ENCODE data around the gene DMPK. TPM values are rescaled to one million over a fixed set of nuclear protein-coding genes. Genes with fewer than 3 reads are reported as not detected.

DMPK gene
- total and polyA plus RNA-seq, 9 of the 15 experiments (the other 6 are each of a cell fraction or from before 2014, with no cell fraction given): 0.24 to 31.3 (median 7.3) TPM

GRCh38 chr19:45767410-45767880 is 14.8 kb downstream of the DMPK start:
- no TSS peak for BruUV-seq (replicated peaks)
- 5% methylated on average over 19 of the region's 31 CpGs for WGBS (ENCODE audit: insufficient coverage, low coverage, missing lambda C conversion rate)
- ATAC-seq (peak; percentile 12), DNase-seq (ENCODE audit: extremely low read depth in 1 of 4, low spot score in 3 of 4) (peak; percentile 64 to 89 (median 71)), FAIRE-seq (peak; percentile 40)
- Histone ChIP-seq H3K9me3 (replicated peaks; ENCODE audit: control insufficient read depth, insufficient read depth, low read depth, low read length) (no peaks in the 10 kb centered on the region), H3K36me3 (ENCODE audit: control insufficient read depth, insufficient read depth, low read length) (peaks cover 4% of the 10 kb centered on the region; the same call in 1 of the 3 replicates), H3K79me2 (ENCODE audit: control insufficient read depth, insufficient read depth, low read length) (peaks cover 17% of the 10 kb centered on the region; the same call in 2 of the 3 replicates), H3K4me2 (ENCODE audit: insufficient read depth, low read length) (peak overlapping the region; percentile 88), H2AFZ (ENCODE audit: low read depth, low read length) (peak overlapping the region; percentile 87), H3K9me1 (ENCODE audit: control insufficient read depth, insufficient read depth, low read length) (no peaks in the 10 kb centered on the region), H3K27ac (ENCODE audit: extremely low read depth, low read depth, low read length) (peak overlapping the region; percentile 77), H3K4me1 (replicated peaks in 1 of 2; ENCODE audit: control insufficient read depth in 2 of 2, insufficient read depth in 2 of 2, low read length in 2 of 2) (peaks cover 10 to 87% of the 10 kb centered on the region in 2 experiments; a peak in 4 of 5 replicates), H4K20me1 (replicated peaks; ENCODE audit: control insufficient read depth, insufficient read depth, low read length) (no peaks in the 10 kb centered on the region), H3K27me3 (ENCODE audit: control insufficient read depth in 2 of 2, insufficient read depth in 2 of 2, low read length in 2 of 2) (no peaks in the 10 kb centered on the region), H3K4me3 (peak overlapping the region; percentile 56), H3K9ac (ENCODE audit: insufficient read depth in 1 of 2, low read depth in 2 of 2, low read length in 2 of 2) (peak overlapping the region; percentile 69 to 98)
- CTCF ChIA-PET (ENCODE audit: low intra/inter-chr PET ratio): interaction anchor here (0.6 kb wide), 1 partner anchor 119 kb away, joined by 3 read pairs; the partner anchor contains the start of gene IRF2BP1
- in situ Hi-C loops (cut with MboI) (no loop called here), intact Hi-C loops (cut with micrococcal nuclease) (no loop called here)
- POLR2A ChIA-PET: interaction anchor here (0.6 to 1.7 kb wide), 9 partner anchors 12 to 363 kb away, joined by 3 to 7 read pairs (median 4); partner anchors contain the start of gene SNRPD2
- TF ChIP-seq PRPF4 (IDR thresholded peaks at IDR 0.05; ENCODE audit: insufficient read depth, low read depth, low read length, poor library complexity, severe bottlenecking) (no peak), DLX4 (CRISPR knock-in tag; IDR thresholded peaks at IDR 0.05) (no peak), COPS2 (conservative IDR thresholded peaks at IDR 0.05) (no peak), ATF2 (CRISPR knock-in tag; IDR thresholded peaks at IDR 0.05) (no peak), ZBTB8A (IDR thresholded peaks at IDR 0.05; ENCODE audit: partially characterized antibody) (no peak), ZNF41 (CRISPR knock-in tag; conservative IDR thresholded peaks at IDR 0.05) (no peak), HCFC1 (IDR thresholded peaks at IDR 0.05; ENCODE audit: low read depth, low read length) (no peak), NCOR1 (IDR thresholded peaks at IDR 0.05) (no peak; the same call in 1 of the 2 replicates), ZNF644 (tag; IDR thresholded peaks at IDR 0.05; ENCODE audit: low read depth) (no peak), EZH2 (IDR thresholded peaks at IDR 0.05; ENCODE audit: borderline replicate concordance, low read depth, low read length) (no peak), ZFP91 (CRISPR knock-in tag; IDR thresholded peaks at IDR 0.05) (no peak), VEZF1 (CRISPR knock-in tag; IDR thresholded peaks at IDR 0.05) (peak; percentile 52; the same call in 1 of the 2 replicates), NCOA6 (IDR thresholded peaks at IDR 0.05) (no peak), IRF2 (CRISPR knock-in tag; IDR thresholded peaks at IDR 0.05) (no peak), ZNF197 (CRISPR knock-in tag; IDR thresholded peaks at IDR 0.05; ENCODE audit: low read depth) (no peak), MAZ (CRISPR knock-in tag; conservative IDR thresholded peaks at IDR 0.05 in 1 of 2, IDR thresholded peaks at IDR 0.05 in 1 of 2) (peak in 1 of 2 experiments; percentile 69; a peak in 3 of 4 replicates), ZBTB7A (IDR thresholded peaks at IDR 0.05; ENCODE audit: borderline replicate concordance, control insufficient read depth, low read depth, low read length) (peak; percentile 58; the same call in 1 of the 2 replicates), ZNF165 (CRISPR knock-in tag; IDR thresholded peaks at IDR 0.05; ENCODE audit: borderline replicate concordance) (no peak)

All from K562 (cell line).